GM18909 (cell line): Measurements from ENCODE around the gene CHST3.
"Not testable (repeated sequence)": the region's sequence is repeated elsewhere in the genome, so short reads cannot be mapped to it uniquely, and the experiment has no call there.

Experiments
- ATAC-seq: cut with Tn5 transposase; IDR thresholded peaks from one replicate; pipeline ENCODE4 v1.9.1; 2021; ENCODE audit warnings: mild to moderate bottlenecking; ENCODE audit not compliant: unreplicated experiment, poor library complexity

CHST3 gene

GRCh38 chr10:71948496-71949067 is 15.6 kb upstream of the CHST3 start:
- no peak for ATAC-seq

GRCh38 chr10:71950683-71951082 is 13.5 kb upstream of the CHST3 start:
- no peak for ATAC-seq

GRCh38 chr10:71952745-71953144 is 11.4 kb upstream of the CHST3 start:
- ATAC-seq: no peak

- ATAC-seq: no peak
Measured at GRCh38 chr10:71957546-71958275, 6.5 kb upstream of the CHST3 start.

GRCh38 chr10:71959526-71959925 is 4.7 kb upstream of the CHST3 start:
- no peak for ATAC-seq

GRCh38 chr10:71961831-71962230 is 2.4 kb upstream of the CHST3 start:
- ATAC-seq: no peak

GRCh38 chr10:71962901-71963300 is 1.3 kb upstream of the CHST3 start:
- no peak for ATAC-seq

- ATAC-seq: no peak
Measured at GRCh38 chr10:71963351-71964097, 671 bp upstream of the CHST3 start.

GRCh38 chr10:71964743-71965515 is 734 bp downstream of the CHST3 start:
- ATAC-seq: no peak

- no peak for ATAC-seq
Measured at GRCh38 chr10:71965623-71966022, 1.4 kb downstream of the CHST3 start.

- ATAC-seq: no peak
Measured at GRCh38 chr10:71966046-71967004, 2.1 kb downstream of the CHST3 start.

GRCh38 chr10:71967958-71968357 is 3.8 kb downstream of the CHST3 start:
- not testable (repeated sequence) for ATAC-seq

GRCh38 chr10:71968553-71969474 is 4.6 kb downstream of the CHST3 start:
- ATAC-seq: no peak

GRCh38 chr10:71969929-71970328 is 5.7 kb downstream of the CHST3 start:
- ATAC-seq: no peak

- no peak for ATAC-seq
Measured at GRCh38 chr10:71970331-71970730, 6.1 kb downstream of the CHST3 start.

GRCh38 chr10:71970869-71971268 is 6.7 kb downstream of the CHST3 start:
- no peak for ATAC-seq

GRCh38 chr10:71971311-71971731 is 7.1 kb downstream of the CHST3 start:
- no peak for ATAC-seq

GRCh38 chr10:71971769-71972555 is 7.8 kb downstream of the CHST3 start:
- no peak for ATAC-seq
